AG04450 (cell line): Measurements from ENCODE around the gene NUB1. TPM values are rescaled to one million over a fixed set of nuclear protein-coding genes. Genes with fewer than 3 reads are reported as not detected.

Experiments used
- CTCF ChIA-PET: fragments of 300-600, 350-600 bp; formaldehyde crosslinking; extraction: SDS; loops from one replicate; lab custom pipeline; 2022; ENCODE audit warnings: antibody characterized with exemption, inconsistent platforms; lab: Charles Lee
- POLR2A ChIA-PET: fragments of 350-600 bp; formaldehyde crosslinking; extraction: SDS; loops from one replicate; lab custom pipeline; 2021; ENCODE audit warnings: antibody characterized with exemption, inconsistent platforms; lab: Yijun Ruan, JAX
- DNase-seq: peaks from one replicate; pipeline ENCODE4 v3.0.0-alpha.2; 2011; ENCODE audit warnings: low read depth, low spot score
- H3K27ac ChIP-seq: one replicate; pipeline ENCODE4 v1.5.1; 2012; ENCODE audit warnings: low read depth, low read length, control low read depth
- H3K27me3 ChIP-seq: one replicate; pipeline ENCODE4 v1.6.0; 2012; ENCODE audit warnings: low read length; ENCODE audit not compliant: control insufficient read depth, insufficient read depth
- H3K4me3 ChIP-seq: 2 replicates; pipeline ENCODE4 v1.5.1; 2011; ENCODE audit warnings: mild to moderate bottlenecking, low read depth, low read length, control low read depth
- H3K9me3 ChIP-seq: 2 replicates; pipeline ENCODE4 v1.5.1; 2012; ENCODE audit warnings: low read length; ENCODE audit not compliant: control insufficient read depth, insufficient read depth
- polyA plus RNA-seq: library from polyadenylated mRNA; depleted of rRNA; stranded (reverse); fragments of >200 nt; gene quantifications from 2 replicates; pipeline ENCODE4 v1.2.3, GENCODE V29; 2011
- TF ChIP-seq, protein P1 (sequence below): IDR thresholded peaks from 2 replicates; pipeline ENCODE4 v1.5.1; 2011; ENCODE audit warnings: low read depth, low read length, control low read depth, inconsistent platforms

Gene NUB1
- polyA plus RNA-seq, 1 experiment: 64.1 TPM

DNA sequence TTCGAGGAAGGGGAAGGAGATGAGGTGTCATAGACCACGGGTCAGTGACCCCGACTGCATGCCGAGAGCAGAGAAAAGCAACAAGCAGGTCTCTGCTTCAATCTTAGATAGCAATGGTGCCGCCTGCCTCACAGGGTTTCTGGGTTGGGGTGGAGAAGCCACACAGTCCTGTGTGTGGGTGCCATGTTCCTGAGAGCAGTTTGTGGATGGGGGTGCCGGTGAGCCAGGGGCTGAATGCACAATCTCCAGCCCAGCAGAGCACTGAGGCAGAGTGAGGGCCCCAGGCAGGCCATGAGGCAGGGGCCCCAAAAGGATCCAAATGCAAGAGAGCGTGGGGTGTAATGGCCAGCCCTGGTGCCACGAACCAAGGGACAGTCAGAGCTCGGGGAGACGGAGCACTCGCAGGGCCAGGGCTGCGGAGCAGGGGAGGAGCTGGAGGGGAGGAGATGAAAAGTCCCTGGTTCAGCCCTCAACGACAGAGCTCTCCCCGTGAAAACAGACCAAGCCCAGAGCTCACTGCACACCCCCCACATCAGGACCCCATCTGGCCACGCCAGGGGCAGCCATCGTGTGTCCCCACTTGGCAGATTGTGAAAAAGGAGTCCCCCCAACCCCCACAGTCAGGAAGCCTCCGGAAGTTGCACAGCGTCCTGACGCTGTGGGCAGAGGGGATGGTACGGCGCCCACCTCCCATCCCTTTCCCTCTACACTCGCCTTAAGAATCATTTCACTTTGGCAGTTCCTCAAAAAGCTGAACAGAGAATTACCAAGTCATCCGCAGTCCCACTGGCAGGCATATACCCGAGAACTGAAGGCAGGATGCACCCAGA is 48.4 kb downstream of the NUB1 start:
- TF ChIP-seq, protein P1, sequence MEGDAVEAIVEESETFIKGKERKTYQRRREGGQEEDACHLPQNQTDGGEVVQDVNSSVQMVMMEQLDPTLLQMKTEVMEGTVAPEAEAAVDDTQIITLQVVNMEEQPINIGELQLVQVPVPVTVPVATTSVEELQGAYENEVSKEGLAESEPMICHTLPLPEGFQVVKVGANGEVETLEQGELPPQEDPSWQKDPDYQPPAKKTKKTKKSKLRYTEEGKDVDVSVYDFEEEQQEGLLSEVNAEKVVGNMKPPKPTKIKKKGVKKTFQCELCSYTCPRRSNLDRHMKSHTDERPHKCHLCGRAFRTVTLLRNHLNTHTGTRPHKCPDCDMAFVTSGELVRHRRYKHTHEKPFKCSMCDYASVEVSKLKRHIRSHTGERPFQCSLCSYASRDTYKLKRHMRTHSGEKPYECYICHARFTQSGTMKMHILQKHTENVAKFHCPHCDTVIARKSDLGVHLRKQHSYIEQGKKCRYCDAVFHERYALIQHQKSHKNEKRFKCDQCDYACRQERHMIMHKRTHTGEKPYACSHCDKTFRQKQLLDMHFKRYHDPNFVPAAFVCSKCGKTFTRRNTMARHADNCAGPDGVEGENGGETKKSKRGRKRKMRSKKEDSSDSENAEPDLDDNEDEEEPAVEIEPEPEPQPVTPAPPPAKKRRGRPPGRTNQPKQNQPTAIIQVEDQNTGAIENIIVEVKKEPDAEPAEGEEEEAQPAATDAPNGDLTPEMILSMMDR: no peak
- Histone ChIP-seq H3K27me3 (peaks cover 53% of the 10 kb centered on the region), H3K4me3 (no peak overlapping the region), H3K27ac (no peak overlapping the region), H3K9me3 (no peaks in the 10 kb centered on the region; the same call in 1 of the 2 replicates)
- ChIA-PET POLR2A (no interaction called here), CTCF (interaction anchor here (0.9 kb wide), 1 partner anchor 58 kb away, joined by 3 read pairs; no protein-coding TSS in a partner anchor)
- DNase-seq: no peak

DNA sequence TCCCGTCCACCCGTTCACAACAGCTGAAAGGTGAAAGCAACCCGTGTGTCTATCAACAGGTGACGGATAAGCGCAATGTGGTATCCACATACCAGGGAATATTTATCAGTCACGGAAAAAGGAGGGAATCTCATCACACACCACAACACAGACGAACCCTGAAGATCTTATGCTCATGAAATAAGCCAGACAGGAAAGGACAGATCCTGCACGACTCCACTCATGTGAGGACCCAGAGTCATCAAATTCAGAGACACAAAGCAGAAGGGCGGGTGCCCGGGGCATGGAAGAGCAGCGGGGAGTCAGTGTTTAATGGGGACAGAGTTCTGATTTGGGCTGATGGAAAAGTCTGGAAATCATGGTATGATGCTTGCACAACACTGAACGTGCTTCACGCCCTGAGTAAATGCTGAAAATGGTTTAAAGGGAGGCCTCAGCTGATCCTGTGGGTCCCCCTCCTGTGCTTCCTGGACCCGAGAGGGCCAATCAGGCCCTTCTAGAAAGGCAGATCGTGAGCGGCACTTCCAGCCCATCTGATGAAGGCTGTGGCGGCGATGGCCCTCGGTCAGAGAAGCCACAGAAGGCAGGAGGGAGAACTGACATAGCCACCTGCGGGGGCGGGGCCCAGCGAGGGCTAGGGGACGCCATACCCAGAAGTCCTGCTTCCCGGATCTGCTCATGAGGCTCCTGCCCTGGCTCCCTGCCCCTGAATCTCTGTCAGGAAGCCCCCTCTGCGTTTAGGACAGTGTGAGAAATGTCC is 49.2 kb downstream of the NUB1 start:
- CTCF ChIA-PET: interaction anchor here (0.9 kb wide), 1 partner anchor 57 kb away, joined by 3 read pairs; no protein-coding TSS in a partner anchor
- H3K27me3 ChIP-seq: peaks cover 45% of the 10 kb centered on the region
- TF ChIP-seq, protein P1: no peak
- no peak overlapping the region for H3K4me3 ChIP-seq
- POLR2A ChIA-PET: no interaction called here
- no peaks in the 10 kb centered on the region; the same call in 1 of the 2 replicates for H3K9me3 ChIP-seq
- no peak overlapping the region for H3K27ac ChIP-seq
- DNase-seq: no peak

DNA sequence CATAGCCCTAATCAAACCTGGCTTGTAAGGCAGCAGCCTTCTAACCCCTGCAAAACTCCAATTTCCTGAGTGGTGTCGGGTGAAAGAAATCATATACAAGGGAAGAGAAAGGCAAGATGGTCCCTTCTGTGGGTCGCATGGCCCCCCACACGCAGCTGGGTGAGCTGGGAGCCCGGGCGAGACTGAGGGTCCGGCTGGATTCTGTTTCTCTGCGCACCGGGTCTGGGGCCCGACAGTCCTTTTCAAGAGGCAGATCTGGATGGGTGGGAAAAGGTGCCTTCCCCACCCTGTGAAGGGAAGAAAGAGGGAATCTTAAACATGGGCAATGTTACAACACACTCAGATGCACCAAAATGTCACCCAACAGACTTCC is 49.7 kb downstream of the NUB1 start:
- CTCF ChIA-PET: no interaction called here
- TF ChIP-seq, protein P1: no peak

DNA sequence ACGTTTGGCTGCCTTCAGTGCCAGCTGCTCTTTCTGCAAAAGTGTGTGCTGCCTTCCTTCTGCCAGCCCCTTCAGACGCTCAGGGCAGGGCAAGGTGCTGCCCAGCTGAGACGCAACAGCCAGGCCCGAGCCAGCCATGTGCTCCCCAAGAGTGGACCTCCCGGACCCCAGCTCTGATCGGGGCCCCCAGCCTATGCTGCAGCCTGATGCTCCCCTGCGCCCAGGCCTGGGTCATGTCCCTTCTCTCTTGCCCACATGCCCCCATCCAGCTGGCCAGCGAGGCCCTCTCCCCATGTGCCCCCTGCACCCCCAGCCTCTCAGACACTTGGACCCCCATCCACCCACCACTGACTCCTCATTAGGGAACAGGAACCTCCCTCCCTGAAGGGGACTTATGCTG is 50.4 kb downstream of the NUB1 start:
- ChIA-PET CTCF (interaction anchor here (0.7 kb wide), 1 partner anchor 368 kb away, joined by 4 read pairs; no protein-coding TSS in a partner anchor), POLR2A (no interaction called here)
- no peak overlapping the region for H3K4me3 ChIP-seq
- peaks cover 40% of the 10 kb centered on the region for H3K27me3 ChIP-seq
- H3K27ac ChIP-seq: no peak overlapping the region
- H3K9me3 ChIP-seq: peaks cover 1% of the 10 kb centered on the region; the same call in 1 of the 2 replicates
- no peak for DNase-seq
- TF ChIP-seq, protein P1: no peak

More for the DNA sequence above, 49.7 kb downstream of the NUB1 start:
- DNase-seq: no peak
- Histone ChIP-seq H3K9me3 (no peaks in the 10 kb centered on the region; the same call in 1 of the 2 replicates), H3K27ac (no peak overlapping the region), H3K4me3 (no peak overlapping the region), H3K27me3 (peaks cover 40% of the 10 kb centered on the region)
- POLR2A ChIA-PET: no interaction called here

DNA sequence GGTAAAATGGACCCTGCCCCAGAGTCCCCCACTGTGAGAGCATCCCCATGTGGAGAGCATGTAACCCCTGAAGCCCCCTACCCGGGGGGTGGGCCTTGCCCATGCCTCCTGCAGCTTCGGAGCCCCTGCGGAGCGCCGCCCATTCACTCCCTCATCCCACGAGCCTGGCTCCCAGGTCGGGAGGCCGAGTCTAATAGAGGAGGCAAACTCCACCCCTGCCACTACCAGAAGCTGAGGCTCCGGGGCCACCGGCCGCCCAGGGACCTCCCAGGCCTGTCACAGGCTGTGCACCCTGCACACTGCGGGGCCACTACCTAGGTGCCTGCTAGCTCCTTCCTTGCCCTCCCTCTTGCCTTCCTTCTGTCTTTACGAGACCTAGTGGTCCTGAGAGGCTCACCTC is 50.8 kb downstream of the NUB1 start:
- ChIA-PET CTCF (interaction anchor here (0.7 kb wide), 1 partner anchor 368 kb away, joined by 4 read pairs; no protein-coding TSS in a partner anchor), POLR2A (no interaction called here)
- Histone ChIP-seq H3K27me3 (peaks cover 38% of the 10 kb centered on the region), H3K4me3 (no peak overlapping the region), H3K27ac (no peak overlapping the region), H3K9me3 (peaks cover 5% of the 10 kb centered on the region)
- TF ChIP-seq, protein P1: no peak
- no peak for DNase-seq
